Fibroblast of skin of right quadriceps (primary cell): Measurements from ENCODE around the gene CMTM3.
"Not testable (repeated sequence)": the region's sequence is repeated elsewhere in the genome, so short reads cannot be mapped to it uniquely, and the experiment has no call there.

Experiments
- DNase-seq: peaks from one replicate; pipeline ENCODE4 v3.0.0-alpha.2; 2013

CMTM3 gene

DNA sequence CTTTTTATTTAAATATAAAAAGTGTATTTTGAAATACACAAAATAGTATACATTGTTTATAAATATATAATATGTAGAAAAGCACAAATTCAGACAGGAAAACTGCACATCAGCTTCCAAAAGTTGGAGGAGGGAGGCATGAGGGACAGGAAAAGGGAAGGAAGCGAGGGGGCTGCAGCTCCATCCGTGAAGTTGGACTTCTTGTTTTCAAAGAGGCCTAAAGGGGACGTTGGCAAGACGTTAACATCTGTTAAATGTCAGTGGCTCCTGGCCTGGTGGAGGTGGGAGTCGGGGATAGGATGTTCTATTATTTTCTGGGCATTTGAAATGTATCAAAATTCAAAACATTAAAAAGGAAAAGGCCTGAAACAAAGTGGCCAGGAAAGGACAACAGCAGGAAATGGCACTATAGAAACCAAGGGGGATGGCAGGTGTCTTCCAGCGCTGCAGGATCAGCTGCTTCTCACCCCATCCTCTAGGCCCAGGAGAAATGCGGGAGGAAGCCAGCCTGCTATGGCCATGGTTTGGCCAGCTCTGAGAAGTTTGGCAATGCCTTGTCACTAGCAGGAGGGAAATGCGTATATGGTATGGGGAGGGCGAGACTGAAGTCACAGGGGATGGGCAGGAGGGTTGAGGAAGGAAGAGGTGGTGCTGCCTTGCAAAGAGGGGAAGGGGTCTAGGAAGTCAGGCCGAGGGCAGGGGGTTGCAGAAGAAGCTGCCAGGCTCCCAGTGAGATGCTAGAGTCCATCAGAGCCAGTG, 18.8 kb upstream of the CMTM3 start:
- DNase-seq = no peak

DNA sequence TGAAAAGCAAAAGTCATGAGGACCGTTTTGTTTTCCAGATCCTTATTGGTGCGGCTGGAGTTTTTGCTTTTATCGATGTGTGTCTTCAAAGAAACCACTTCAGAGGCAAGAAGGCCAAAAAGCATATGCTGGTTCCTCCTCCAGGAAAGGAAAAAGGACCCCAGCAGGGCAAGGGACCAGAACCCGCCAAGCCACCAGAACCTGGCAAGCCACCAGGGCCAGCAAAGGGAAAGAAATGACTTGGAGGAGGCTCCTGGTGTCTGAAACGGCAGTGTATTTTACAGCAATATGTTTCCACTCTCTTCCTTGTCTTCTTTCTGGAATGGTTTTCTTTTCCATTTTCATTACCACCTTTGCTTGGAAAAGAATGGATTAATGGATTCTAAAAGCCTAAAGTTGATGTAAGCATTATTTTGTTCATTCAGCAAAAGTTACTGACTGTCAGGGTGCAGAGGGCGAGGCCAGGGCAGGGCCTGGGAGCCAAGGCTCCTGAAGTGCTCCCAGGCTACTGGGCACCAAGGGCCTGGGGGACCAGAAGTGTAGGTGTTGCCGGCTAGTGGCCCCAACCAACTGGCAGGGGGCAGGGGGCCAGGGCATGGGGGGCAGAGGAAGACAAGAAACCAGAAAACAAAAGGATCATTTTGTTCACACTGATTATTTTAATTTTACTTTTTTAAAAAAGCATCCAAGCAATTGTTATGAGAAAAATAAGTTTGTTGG, 16.5 kb upstream of the CMTM3 start:
- no peak for DNase-seq

DNA sequence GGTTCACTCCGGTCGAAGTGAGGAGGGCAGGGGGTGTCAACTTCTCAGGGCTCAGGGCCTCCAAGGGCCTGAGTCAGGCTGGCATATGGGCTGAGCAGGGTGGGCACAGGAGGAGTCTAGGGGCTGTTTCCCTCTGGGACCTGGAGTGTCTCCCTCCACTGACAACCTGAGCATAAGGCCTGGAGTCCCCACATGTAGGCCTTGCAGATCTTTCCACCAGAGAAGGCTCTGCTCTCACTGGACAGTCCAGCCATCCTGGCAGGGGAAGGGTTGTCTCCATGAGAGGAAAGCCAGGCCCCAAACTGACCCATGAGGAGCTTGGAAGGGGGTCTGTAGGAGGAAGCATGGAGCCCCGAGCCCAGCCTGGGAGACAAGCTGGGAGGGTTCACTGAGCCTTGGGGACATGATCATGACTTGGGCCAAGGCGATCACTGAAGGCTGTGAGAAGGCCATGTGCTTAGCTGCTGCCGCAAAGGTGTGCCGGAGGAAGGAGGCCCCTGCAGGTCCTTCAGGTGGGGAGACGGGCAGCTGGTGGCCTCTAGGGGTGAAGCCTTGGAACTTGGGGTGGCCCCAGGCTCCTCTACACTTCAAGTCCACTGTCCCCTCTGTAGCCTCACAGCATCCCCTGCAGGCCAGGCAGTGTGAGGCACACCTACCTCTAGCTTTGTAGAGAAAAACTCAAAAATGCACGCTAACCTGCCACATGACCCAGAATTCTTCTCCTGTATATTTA, 15.4 kb upstream of the CMTM3 start:
- DNase-seq = no peak

- DNase-seq = no peak
Observed at GRCh38 chr16:66590322-66590721, 14.2 kb upstream of the CMTM3 start.

- no peak for DNase-seq
Observed at GRCh38 chr16:66591018-66591417, 13.5 kb upstream of the CMTM3 start.

DNA sequence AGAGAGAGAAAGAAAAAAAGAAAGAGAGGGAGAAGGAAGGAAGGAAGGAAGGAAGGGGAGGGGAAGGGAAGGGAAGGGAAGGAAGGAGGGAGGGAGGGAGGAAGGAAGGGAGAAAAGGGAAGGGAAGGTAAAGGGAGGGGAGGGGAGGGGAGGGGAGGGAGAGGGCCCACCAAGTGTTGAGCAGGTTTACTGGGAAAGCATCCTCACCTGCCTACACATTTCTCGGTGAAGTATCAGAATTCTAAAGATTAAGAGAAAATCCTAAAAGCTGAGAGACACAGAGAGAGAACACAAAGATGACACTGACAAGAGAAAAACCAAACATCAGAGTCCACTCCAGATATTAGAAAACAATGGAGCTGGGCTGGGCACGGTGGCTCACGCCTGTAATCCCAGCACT, 12.3 kb upstream of the CMTM3 start:
- DNase-seq = no peak

DNA sequence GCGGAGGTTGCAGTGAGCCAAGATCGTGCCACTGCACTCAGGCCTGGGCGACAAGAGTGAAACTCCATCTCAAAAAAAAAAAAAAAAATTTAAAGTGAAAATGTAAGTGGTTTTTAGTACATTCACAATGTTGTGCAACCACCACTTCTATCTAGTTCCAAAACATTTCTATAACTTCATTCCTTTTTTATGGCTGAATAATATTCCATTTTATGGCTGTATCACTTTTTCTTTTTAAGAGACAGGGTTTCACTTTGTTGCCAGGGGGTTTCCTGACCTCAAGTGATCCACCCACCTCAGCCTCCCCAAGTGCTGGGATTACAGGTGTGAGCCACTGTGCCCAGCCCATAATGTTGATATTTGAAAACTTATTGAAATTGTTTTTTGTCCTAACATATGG, 11.7 kb upstream of the CMTM3 start:
- DNase-seq = no peak

- DNase-seq = no peak
Observed at GRCh38 chr16:66594739-66595138, 9.8 kb upstream of the CMTM3 start.

DNA sequence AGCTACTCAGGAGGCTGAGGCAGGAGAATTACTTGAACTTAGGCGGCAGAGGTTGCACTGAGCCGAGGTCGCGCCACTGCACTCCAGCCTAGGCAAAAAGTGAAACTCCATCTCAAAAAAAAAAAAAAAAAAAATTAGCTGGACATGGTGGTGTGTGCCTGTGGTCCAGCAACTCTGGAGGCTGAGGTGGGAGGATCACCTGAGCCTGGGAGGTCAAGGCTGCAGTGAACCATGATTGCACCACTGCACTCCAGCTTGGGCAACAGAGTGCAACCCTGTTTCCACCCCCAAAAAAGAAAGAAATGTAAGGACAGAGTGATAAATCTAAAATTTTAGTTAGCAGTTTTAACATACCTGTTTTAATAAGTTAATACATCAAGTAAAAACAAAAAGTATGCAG, 7.9 kb upstream of the CMTM3 start:
- not testable (repeated sequence) for DNase-seq

DNA sequence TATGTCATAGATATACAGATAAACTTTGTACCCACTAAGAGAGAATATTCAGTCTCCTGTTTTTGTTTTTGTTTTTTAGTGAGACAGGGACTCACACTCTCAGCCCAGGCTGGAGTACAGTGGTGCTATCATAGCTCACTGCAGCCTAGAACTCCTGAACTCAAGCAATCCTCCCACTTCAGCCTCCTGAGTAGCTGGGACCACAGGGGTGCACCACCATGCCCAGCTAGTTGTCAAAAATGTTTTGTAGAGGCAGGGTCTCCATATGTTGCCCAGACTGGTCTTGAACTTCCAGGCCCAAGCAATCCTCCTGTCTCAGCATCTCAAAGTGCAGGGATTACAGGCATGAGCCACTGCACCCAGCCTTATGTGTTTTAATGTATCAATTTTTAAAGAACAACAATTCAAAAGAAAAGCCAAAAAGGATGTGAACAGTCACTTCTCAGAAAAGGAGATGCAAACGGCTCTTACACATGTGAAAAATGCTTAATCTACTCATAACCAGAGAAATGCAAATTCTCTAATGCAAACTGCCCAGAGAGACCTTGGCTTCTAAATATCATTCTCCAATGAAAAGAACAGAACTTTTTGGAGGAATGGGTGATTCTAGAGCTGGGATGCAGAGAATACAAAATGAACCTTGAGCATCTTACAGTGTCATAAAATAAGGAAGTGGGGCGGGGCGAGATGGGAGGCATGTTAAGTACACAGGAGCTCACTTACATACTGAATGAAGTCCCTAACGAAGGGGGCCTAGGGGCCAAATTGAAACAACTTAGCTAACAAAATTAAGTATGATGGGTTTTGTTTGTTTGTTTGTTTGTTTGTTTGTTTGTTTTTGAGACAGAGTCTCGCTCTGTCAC, 7.3 kb upstream of the CMTM3 start:
- DNase-seq = no peak

DNA sequence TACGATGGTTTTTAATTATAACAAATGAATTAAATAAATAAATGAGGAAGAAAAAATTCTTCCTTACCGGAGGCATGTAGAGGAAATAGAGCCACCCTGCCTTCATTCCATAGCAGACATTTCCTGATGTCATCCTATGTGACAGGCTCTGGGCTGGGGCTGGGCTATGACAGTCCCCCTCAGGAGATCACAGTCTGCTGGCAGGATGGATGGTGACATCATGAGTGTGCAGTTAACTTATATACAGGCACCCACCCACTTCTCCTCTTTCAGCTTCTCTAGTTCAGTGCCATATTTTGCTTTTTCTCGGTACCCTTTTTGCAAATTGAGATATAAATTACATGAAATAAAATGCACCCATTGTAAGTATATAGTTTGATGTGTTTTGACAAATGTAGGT, 6.4 kb upstream of the CMTM3 start:
- DNase-seq = no peak

DNA sequence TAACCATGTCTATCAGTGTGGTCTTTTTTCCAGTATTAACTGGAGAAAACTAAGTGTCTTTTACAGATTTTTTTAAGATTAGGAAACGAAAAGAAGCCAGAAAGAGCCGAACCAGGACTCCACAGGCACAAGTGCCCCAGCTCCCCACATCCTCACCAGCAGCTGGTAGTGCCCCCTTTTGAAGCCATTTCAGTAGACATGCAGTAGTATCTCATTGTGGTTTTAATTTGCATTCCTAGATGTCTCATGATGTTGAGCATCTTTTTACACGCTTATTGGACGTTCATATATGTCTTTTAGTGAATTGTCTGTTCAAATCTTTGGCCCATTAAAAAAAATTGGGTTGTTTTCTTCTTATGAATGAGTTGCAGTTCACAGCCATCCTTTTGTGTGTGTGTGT, 4.8 kb upstream of the CMTM3 start:
- DNase-seq = no peak

DNA sequence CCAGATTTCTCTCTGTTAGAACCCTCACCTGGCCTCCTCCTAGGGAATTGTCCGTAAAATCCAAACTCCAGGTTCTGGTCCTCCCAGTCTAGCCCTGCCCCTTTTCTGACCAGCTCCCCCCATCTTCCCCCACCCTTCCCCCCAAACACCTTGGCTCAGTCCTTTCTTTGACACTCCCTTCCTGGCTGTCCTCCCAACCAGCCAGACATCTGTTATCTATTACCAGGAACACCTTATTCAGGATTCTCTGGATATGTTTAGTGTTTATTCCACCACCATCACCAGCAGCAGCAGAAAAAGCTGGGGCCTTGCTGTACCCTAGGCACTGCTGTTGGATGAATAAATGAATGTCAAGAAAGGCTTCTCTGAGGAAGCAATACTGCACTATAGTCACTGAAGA, 4.0 kb upstream of the CMTM3 start:
- no peak for DNase-seq

GRCh38 chr16:66601471-66601870, 3.0 kb upstream of the CMTM3 start:
- DNase-seq = no peak

DNA sequence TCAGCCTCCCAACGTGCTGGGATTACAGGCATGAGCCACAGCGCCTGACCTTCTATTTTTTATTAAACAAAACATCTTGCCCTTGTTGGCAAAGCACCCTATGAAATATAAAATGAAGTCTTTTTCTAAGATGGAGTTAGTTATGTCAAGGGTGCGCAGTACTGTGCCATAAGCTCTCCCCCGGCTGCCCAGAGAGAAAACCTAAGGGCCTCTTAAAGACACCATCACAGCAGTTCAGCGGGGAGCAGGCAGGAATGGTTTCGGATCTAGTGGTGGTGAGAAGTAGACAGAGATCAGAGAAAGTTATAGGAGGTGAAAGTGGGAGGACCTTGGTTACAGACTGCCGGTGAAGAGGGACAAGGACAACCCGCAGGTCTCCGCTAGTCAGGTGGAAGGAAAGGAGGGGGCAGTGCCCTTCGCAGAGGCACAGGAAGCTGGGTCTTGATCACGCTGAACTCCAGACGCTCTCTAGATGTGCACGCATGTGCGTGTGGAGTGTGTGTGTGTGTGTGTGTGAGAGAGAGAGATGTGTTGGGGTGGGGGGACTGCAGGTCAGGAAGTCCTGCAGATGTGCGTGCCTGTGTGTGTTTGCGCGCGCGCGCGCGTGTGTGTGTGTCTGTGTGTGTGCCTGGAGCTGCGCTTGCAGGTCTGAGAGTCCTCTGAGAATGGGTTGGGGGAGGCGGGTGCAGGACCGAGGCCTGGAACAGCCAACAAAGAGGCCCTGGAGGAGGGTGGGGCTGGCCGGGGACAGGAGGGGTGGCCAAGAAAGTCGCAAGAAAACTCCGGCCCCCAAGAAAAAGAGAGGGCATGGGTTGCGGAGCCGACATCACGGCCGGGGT, 748 bp upstream of the CMTM3 start:
- DNase-seq = peak; percentile 68

DNA sequence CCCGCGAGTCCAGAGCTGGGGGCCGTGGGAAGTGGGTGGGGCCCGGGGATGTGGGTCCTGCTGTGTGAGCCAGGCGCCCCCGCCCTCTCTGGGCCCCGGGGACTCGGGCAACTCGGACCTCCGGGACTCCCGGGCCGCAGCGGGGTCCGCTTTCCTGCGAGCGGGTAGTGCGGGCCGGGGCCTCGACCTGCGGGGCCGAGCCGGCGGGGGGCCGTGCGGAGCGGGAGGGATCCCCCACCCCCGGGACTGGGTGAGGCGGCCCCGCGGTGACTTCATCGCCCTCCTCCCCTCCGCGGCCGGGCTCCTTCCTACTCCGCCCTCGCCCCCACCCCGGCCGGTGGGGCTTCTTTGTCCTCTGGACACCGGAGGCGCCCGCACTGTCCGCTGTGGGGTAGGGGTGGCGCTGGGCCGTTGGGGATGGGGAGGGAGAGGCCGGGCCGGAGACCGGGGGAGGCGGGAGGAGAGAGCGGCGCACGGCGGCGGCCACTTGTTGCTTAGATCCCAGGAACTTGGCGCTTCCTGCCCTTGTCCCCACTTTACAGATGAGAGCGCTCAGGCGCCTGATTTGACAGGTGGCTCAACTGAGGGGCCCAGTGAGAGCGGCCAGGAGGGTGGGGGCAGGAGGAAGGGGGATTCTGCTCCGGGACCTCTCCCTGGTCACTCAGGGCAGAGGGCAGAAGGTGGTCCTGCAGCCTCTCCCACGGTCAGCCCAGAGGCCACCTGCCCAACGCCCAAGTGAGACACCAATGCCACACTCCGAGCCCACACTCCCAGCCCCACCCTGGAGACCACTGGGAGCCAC, 874 bp downstream of the CMTM3 start:
- peak; percentile 31 for DNase-seq

- DNase-seq = no peak
Observed at GRCh38 chr16:66605979-66606751, 1.7 kb downstream of the CMTM3 start.

DNA sequence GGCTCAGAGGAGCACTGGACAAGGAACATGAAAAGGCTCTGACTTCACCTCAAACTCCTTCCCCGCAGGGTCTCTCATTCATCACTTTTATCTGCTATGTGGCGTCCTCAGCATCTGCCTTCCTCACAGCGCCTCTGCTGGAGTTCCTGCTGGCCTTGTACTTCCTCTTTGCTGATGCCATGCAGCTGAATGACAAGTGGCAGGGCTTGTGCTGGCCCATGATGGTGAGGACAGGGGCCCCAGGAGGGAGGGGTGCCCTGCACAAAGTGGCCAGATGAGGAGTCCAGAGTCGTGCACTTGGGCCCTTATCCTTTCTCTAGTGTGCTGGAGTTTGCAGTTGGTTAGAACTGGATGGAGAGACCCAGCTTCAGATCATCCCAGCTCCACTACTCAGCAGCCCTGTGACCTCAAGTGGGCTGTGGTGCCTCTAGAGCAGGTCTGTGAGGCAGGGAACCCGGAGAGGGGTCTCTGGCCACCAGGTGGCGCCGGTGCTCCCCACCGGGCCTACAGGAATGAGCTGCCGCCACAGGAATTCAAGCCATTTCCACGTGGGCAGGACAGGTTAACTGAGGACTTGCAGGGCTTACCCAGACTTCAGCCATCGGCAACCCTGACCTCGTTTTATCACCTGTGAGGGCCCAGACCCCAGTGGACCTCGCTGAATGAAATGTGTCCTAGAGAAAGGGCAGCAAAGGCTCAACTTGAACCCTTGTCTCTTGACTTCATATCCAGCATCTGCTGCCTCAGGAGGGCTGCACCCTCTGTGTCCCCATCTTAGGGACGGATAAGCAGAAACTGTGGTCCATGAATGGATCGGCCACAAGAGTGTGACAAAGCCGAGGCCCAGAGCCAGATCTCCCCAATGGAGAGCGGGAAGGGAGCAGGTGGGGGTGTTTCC, 4.0 kb downstream of the CMTM3 start:
- DNase-seq = peak; percentile 88

GRCh38 chr16:66609139-66609510, 4.6 kb downstream of the CMTM3 start:
- DNase-seq = no peak
